Dedifferentiated amniotic fluid mesenchymal stem cell (primary cell): ENCODE results near the gene GALR1.
"Not testable (repeated sequence)": the region's sequence is repeated elsewhere in the genome, so short reads cannot be mapped to it uniquely, and the experiment has no call there.

Experiments used
- DNase-seq: peaks from one replicate; pipeline ENCODE4 v3.0.0-alpha.2; 2016; ENCODE audit errors: extremely low spot score

The GALR1 gene

DNA sequence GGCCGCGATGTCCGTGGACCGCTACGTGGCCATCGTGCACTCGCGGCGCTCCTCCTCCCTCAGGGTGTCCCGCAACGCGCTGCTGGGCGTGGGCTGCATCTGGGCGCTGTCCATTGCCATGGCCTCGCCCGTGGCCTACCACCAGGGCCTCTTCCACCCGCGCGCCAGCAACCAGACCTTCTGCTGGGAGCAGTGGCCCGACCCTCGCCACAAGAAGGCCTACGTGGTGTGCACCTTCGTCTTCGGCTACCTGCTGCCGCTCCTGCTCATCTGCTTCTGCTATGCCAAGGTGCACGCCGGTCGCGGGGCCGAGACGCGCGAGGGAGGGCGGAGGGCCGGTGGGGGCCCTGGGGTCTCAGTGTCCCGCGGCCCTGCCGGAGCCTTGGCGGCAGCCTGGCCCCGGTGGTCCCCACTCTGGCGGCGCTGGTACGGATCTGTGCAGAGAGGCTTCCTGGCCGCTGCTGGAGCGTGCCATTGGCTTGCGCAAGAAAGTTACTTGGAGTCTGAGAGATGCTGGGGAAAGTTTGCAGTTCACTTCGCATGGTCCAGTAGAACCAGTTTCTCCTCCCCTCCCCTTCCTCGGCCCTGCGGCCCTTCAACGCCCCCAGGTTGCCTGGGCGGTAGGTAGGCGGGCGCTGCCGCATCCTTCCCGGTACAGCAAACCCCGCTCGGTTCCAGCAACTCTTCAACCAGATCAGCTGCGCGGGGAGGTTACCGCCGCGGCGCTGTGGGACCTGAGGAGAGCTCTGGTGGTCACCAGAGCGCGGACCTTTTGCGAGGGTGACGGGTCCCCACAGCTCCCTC lies 1.5 kb downstream of the GALR1 start:
- no peak for DNase-seq

DNA sequence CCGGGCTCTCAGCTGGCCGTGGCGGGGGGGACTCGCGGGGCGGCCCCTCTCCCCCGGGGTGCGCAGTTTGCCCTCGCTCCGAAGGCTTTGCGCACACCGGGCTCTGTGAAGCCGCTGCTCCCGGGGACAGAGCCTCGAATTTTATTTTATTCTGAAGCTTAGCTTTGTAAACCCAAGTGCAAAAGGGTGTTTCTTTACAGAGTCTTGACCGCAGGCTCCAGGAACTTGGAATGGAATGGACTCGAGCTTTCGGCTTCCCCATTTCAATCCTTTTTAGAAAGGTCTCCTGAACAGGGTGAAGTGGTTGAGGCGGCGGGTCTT lies 2.0 kb downstream of the GALR1 start:
- no peak for DNase-seq

DNA sequence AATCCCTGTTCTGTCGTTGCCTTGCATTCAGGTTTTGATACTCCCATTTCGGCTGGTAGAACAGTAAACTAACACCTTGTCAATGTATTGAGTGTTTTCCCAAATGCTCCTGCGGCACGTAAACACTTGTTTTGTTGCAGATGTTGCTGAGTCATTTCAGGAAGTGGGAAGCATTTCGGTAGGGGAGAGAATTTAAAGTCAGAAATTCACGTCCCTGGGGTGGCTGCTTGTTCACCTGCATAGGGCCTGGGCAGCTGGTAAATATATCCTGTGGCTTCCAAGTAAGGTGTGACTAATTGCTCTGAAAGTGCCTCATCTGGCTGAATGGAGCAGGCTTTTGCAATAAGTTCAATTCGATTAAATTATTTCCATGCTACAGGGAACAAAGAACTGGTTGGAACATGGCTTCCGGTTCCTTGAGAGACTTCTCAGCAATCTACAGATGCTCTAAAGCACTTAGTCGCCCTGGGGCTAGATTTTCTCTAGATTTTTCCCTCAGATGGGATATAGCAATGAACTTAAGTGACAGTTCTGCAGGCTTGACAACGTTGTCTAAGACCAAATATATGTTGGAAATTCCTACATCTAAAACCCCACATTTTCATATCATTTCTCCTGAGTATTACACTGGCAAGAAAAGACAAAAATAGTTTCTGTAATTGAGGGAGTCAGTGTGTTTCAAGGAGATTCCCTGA lies 5.2 kb downstream of the GALR1 start:
- no peak for DNase-seq

DNA sequence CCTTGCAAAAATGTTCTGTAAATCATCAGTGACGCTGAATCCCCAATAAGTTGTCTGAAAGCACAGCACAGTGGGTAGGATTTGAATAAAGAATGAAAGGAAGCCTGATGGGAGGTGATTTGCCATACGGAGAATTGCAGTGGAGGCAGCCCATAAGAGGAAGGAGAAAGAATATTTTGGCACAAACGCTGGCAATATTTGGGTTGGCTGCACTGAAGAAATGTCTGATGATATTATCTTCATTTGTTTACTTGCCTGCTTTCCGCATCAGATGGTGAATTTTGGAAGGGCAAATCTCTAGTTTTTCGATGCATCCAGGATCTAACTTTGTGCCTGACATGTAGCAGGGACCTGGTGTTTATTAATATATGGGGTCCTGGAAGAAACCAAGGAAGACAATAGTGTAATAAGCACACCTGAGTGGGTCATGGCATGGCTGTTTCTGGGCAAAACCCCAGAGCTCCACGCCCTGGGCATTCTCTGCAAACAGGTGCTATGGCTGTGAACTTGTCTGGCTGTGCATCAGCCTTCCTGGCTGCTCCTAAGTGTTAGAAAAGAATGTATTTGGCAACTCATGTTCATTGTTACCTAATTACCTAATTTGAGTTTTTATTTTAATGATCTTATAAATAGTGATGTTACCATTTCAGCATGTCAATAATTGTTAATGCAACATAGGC lies 5.9 kb downstream of the GALR1 start:
- DNase-seq: no peak

DNA sequence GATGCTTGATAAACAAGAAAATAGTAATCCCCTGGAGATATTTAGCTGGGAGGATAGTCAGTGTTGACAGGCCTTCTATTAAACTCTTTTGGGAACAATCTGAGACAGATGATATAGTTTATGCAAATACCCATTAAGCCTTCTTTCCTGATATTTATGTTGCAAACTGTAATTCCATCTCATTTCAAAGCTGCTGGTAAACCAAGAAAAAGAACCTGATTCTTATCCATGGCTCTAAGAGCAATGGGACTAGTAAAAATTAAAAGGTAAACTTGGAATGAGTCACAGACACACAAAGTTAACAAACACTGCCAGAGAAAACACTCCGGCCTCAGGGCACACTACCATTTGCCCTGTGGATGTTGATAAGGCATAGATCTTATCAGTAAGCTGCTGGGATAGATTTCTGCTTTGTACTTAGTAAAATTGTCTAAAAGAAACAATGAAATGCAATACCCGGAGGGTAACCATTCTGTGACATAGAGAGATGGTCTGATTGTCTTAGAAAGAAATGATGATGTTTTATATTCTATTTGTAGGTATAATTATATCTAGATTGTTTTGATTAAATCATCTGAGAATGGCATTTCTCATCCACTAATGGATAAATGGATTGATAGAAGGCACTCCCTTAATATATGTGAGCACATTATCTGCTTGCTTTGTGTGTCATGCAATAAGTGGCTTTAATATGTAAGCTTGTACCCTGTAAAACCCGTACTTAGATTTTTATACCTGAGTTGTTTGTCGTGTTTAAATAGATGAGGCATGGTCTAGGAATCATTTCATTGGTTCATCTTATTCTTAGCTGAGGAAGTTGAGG lies 13.2 kb downstream of the GALR1 start:
- no peak for DNase-seq

DNA sequence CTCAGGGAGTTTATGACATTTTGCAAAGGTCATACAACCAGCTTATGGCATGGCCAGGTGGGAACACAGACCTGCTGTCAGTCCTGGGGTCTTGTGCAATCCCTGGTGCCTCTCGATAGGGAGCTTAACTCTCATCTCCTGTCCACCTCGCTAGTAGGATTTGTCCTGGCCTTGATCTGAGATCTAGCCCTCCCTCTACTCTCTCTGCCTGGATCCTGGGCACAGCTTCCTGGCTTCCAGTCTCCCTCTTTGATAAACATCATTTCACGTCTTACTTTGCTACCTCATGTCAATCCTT lies 13.8 kb downstream of the GALR1 start:
- DNase-seq: no peak

DNA sequence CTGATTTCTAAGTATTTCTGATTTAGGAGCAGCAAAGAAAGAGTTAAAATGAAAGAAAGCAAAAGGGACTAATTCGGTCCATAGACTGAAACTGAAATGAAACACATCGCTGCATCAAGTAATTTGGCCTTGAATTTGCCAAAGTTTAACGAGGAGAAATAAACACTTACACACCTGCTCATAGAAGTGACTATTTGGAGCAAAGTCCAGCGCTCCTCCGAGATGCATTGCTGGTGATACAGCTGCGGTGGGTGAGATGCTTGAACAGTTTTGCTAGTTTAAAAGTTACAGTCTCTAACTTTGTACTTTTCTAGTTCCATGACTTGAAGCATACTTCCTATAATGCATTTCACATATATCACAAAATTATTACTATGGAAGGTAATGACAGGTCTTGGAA lies 18.3 kb downstream of the GALR1 start:
- DNase-seq: no peak

DNA sequence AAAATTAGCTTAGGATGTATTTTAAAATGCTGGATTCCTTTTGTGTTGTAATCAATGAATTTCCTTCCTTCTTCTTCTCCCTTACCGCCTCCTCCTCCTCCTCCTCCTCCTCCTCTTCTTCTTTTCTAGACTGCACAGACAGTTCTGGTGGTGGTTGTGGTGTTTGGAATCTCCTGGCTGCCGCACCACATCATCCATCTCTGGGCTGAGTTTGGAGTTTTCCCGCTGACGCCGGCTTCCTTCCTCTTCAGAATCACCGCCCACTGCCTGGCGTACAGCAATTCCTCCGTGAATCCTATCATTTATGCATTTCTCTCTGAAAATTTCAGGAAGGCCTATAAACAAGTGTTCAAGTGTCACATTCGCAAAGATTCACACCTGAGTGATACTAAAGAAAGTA lies 18.8 kb downstream of the GALR1 start:
- DNase-seq: no peak

DNA sequence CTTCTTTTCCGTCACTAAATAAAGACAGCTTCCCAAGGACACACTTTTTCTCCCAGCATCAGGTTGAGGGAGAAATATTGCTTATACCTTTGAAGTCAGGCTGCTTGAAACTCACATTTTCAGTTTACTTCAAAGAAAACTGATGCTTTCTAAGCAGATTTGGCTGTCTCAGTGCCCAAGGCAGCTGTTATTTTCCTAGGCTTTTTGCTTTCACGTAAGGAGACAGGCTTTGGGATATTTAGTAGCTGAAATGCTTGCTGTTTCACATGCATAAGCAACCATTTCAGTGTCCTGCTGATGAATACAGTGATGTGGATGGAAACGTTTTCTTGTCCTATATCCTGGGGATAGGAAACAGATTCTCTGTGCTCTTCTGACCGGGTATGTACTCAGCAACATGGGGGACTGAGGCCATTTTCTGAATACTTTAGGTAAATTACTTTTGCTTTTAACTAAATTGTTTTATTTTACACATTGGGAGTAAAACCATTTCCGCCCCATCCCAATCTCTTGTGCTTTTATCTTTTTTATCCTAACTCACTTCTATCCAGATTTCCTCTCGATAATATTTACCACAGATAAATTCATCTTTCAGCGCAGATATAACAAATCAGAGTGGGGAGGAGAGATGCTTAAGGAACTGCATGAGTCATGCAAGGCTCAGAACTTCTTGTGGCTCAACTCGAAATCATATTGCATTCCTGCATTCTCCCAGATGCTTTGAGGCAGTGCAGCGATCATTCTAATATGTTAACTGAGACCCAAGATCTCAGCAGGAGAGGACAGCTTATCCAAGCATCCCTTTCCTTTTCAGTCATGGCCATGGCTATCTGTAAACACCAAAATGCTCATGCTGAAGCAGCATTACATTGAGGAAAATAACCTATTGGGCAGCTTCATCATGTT lies 22.2 kb downstream of the GALR1 start:
- DNase-seq: no peak

DNA sequence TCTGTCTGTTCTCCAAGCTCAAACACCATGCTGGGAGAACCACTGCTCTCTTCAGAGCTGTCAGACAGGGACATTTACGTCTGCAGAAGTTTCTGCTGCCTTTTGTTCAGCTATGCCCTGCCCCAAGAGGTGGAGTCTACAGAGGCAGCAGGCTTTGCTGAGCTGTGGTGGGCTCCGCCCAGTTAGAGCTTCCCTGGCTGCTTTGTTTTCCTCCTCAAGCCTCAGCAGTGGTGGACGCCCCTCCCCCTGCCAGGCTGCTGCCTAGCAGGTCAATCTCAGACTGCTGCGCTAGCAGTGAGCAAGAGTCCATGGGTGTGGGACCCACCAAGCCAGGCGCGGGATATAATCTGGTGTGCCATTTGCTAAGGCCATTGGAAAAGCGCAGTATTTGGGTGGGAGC lies 41.2 kb downstream of the GALR1 start:
- DNase-seq: not testable (repeated sequence)

DNA sequence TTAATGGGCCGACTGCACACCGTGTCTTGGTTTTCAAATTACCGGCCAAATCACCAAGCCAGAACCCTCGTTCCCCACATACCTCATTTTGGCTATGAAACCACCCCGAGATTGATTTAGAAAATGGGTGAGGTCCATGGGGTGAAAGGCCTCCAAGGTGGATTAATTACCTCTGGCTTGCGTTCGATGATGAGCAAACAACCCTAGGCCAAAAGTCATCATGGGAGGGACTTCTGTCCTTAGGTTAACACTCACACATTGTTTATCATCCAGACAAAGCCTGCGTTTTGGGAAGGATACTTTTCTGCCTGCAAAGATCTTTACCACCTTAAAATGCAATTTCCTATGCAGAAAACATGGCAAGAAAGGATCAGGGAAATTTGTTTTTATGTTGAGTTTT lies 48.5 kb downstream of the GALR1 start:
- DNase-seq: no peak

DNA sequence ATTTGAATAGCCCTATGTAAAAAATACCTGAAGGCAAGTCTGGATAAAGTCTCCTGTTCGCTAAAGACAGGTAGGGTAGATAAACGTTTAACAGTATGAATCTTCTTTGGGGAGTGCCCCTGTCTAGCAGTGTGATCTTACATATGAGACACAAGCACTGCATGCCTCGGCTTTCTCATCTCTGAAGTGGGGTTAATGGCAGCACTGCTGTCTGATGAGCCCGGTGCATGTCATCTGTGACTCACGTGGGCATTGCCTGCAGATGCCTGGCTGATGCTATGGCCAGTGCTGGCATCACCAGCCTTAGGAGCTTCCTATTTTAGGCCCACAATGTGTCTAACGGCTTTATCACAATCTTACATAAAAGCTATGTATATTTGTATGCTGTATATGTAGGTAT lies 50.1 kb downstream of the GALR1 start:
- DNase-seq: no peak

DNA sequence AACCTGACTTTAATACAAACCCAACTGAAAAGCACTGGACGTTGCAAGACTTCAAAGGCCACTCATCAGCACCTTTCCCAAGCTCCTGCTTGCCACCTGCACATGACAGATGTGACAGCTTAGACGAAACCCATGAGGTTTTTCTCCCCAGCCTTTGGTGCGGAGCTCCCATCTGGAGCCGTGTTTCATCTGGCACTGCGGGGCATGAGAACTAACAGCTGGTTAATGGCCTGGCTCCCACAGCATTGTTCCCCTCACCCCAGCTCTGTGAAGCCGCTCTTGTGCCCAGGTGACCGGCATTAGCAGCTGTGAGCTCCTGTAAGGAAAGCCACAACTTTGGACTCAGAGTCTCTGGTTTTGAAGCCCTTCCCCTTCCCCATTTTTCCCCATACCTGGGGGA lies 50.9 kb downstream of the GALR1 start:
- no peak for DNase-seq

DNA sequence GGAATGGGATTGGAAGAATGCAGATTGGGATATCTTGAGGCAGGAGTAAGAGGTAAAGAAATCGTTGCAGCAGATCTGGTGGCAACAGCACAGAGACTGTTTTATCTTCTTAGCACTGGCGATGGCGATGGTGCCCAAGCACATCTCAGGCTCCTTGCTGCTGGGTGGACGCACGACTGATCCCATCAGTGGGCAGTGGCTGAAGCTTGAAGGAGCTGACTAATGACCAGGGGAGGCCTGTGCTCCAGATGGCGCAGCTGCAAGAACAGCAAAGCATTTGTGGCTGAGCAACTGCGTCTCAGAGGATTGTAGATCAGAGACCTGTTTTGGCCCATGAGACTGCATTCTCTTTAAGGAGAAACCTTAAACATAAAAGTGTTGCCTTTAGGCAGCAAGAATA lies 54.6 kb downstream of the GALR1 start:
- no peak for DNase-seq

DNA sequence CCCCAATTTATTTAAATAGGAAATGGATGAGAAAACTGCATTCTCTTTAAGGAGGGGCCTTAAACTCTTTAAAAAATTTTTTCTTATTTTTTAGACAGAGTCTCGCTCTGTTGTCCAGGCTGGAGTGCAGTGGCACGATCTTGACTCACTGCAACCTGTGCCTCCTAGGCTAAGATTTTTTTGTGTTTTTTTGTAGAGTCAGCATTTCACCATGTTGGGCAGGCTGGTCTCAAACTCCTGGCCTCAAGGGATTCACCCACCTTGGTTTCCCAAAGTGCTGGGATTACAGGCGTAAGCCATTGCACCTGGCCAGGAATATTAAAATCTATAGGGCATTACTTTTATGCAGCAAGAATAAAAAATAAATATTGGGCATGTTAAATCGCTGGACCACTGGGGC lies 56.0 kb downstream of the GALR1 start:
- no peak for DNase-seq

DNA sequence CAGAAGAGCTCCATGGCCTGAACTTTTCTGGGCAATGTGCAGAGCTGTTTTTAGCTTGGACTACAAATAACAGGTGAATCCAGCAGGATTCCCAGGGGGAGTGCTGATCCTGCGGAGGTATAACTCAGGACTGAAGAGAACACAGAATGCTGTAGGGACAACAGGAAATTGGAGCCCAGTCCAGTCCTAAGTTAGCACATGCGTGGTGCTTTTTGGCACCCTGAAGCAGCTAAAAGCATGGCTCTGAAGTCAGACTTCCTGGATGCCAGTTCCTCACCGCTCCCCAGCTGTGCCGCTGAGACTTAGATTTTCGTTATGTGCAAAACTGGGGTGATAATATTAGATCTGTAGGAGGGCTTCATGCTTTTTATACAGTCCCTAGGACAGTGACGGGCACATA lies 58.6 kb downstream of the GALR1 start:
- DNase-seq: no peak

DNA sequence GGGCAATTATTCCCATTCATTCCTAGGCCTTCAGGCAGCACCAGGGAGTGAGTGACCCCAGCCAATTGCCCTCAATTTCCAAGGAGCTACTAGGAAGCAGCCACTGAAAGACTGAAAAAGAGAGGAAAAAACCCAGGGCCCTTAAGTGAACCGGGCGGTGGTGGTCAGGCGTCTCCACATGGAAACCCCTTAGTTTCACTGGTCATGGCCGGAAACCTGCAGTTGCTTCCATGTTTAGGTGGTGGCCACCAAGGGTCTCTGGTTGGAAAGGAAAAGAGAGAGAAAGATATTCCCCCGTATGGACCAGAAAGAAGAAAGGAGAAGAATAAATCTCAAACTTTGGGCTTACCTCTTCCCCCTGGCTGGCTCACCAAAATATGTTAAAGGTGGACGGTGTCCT lies 64.9 kb downstream of the GALR1 start:
- DNase-seq: no peak

DNA sequence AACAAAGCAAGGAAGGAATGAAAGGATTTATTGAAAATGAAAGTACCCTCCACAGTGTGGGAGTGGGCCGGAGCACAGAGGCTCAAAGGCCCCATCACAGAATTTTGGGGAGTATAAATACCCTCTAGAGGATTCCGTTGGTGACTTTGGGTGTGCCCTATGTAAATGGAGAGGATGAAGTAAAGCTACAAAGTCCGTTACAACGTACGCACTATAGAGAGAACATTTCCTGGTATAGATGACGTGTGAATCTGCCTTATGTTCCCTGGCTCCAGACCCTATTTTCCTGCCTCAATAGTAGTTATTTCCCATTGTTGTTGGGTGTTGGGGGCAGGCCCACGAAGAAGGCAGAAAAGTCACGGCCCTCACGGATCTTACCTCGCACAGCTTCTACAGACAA lies 65.3 kb downstream of the GALR1 start:
- no peak for DNase-seq

DNA sequence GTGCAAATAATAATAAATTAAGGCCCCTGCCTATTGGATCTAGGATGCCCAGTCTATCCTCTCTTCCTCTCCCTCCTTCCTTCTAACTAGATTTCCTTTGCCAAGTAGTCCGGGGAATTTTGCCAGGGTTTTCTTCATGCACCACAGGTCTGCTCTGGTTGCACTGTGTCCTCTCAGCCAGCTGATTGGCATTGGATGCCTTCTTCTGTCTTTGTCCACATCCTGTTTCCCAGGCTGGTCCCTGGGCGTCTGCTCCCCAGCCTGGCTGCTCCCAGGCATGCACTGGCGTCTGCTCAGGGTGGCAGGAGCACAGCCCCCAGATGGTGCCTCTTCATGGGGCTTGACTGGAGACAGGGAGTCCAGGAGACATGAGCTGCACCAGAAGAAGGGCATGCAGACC lies 66.4 kb downstream of the GALR1 start:
- DNase-seq: no peak

DNA sequence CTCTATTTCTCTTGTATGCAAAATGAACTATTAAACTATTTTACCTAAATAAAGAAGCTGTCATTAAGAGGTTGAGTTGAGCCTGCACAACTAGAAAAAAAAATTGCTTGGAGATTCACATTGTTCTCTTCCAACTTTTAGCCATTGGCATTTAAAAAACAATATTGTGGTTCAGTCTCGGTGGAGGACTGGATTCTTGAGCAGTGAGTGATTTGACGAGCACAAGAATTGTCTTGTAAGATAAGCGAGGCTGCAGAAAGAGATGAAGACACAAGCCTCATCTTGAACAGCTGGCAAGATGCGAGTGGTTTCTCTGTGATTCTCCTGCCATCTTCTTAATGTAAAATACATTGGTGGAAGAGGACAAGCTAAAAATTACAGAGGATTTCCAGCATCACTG lies 67.0 kb downstream of the GALR1 start:
- DNase-seq: no peak

DNA sequence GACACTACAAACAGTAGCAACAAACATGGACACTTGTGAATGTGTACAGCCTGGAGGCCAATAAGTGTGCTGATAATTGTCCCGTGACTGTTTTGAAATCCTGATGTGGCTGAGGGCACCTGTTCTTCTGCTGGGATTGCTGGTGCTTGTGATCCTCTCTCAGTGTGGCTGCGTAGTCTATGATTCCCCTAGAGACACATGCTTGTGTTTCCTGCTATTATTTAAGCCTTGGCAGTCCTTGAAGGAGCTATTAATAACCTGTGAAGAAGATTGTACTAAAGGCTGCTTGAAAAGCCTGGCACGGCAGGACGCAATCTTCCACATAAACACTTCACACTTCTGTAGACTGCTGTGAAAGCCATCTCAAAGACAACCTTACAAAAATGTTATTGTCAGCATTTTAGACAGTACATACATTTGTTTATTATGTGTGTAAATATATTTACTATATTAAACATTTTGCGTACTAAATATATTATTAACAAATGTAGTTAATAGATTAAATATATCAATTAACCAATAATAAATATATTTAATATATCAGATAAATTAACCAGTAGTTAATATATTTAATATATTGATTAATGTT lies 71.4 kb downstream of the GALR1 start:
- no peak for DNase-seq
